Measurements from ENCODE around the gene FAM168A. TPM values are rescaled to one million over a fixed set of nuclear protein-coding genes. Genes with fewer than 3 reads are reported as not detected.

Gene FAM168A
- total RNA-seq, 1 donor from 2014 or later: 31.0 TPM

- Histone ChIP-seq H3K27me3 (ENCODE audit: low read depth) (no peaks in the 10 kb centered on the region), H3K4me3 (no peak overlapping the region), H3K27ac (no peak overlapping the region), H3K4me1 (peaks cover 72% of the 10 kb centered on the region), H3K36me3 (no peaks in the 10 kb centered on the region), H3K9me3 (no peaks in the 10 kb centered on the region)
- TF ChIP-seq CTCF (IDR thresholded peaks at IDR 0.05): no peak
- intact Hi-C loops (cut with DNase I): no loop called here
- DNase-seq (no peak), ATAC-seq (no peak)
Measured at GRCh38 chr11:73465871-73466270, 132.0 kb downstream of the FAM168A start.

- Histone ChIP-seq H3K9me3 (no peaks in the 10 kb centered on the region), H3K4me3 (no peak overlapping the region), H3K4me1 (peaks cover 72% of the 10 kb centered on the region), H3K27me3 (ENCODE audit: low read depth) (no peaks in the 10 kb centered on the region), H3K27ac (no peak overlapping the region), H3K36me3 (no peaks in the 10 kb centered on the region)
- DNase-seq: no peak
- ATAC-seq: no peak
- intact Hi-C loops (cut with DNase I): no loop called here
- TF ChIP-seq CTCF (IDR thresholded peaks at IDR 0.05): no peak
Measured at GRCh38 chr11:73465023-73465675, 132.8 kb downstream of the FAM168A start.

GRCh38 chr11:73464347-73464746, 133.6 kb downstream of the FAM168A start:
- no peak overlapping the region for H3K4me3 ChIP-seq
- TF ChIP-seq CTCF (IDR thresholded peaks at IDR 0.05): no peak
- H3K9me3 ChIP-seq: no peaks in the 10 kb centered on the region
- no peaks in the 10 kb centered on the region for H3K36me3 ChIP-seq
- intact Hi-C loops (cut with DNase I): no loop called here
- peaks cover 71% of the 10 kb centered on the region for H3K4me1 ChIP-seq
- H3K27ac ChIP-seq: no peak overlapping the region
- peak; percentile 79 to 89 for ATAC-seq
- DNase-seq: no peak
- H3K27me3 ChIP-seq (ENCODE audit: low read depth): no peaks in the 10 kb centered on the region

- no peaks in the 10 kb centered on the region for H3K9me3 ChIP-seq
- no peaks in the 10 kb centered on the region for H3K27me3 ChIP-seq (ENCODE audit: low read depth)
- no peak overlapping the region for H3K27ac ChIP-seq
- TF ChIP-seq CTCF (IDR thresholded peaks at IDR 0.05): no peak
- intact Hi-C loops (cut with DNase I): no loop called here
- H3K36me3 ChIP-seq: no peaks in the 10 kb centered on the region
- ATAC-seq (no peak), DNase-seq (no peak)
- H3K4me3 ChIP-seq: no peak overlapping the region
- peaks cover 64% of the 10 kb centered on the region for H3K4me1 ChIP-seq
Measured at GRCh38 chr11:73463359-73463758, 134.6 kb downstream of the FAM168A start.

- Histone ChIP-seq H3K27ac (peak overlapping the region; percentile 22), H3K4me1 (peaks cover 53% of the 10 kb centered on the region)
- ATAC-seq: peak; percentile 25 to 55
Measured at GRCh38 chr11:73461964-73462363, 135.9 kb downstream of the FAM168A start.

More at GRCh38 chr11:73461964-73462363, 135.9 kb downstream of the FAM168A start:
- no peaks in the 10 kb centered on the region for H3K36me3 ChIP-seq
- H3K9me3 ChIP-seq: no peaks in the 10 kb centered on the region
- no peak overlapping the region for H3K4me3 ChIP-seq
- no peak for DNase-seq
- intact Hi-C loops (cut with DNase I): no loop called here
- TF ChIP-seq CTCF (IDR thresholded peaks at IDR 0.05): no peak
- no peaks in the 10 kb centered on the region for H3K27me3 ChIP-seq (ENCODE audit: low read depth)
